Neutrophil (primary cell): ENCODE results near the gene CELF4.

Experiments used
- H3K27ac ChIP-seq: fragments of 200-600 bp; sonication (generic); 2 replicates; pipeline ENCODE4 v1.5.1; 2016; ENCODE audit warnings: mild to moderate bottlenecking, moderate library complexity
- H3K27me3 ChIP-seq: fragments of 200-600 bp; sonication (generic); 2 replicates; pipeline ENCODE4 v1.6.0; 2016; ENCODE audit warnings: mild to moderate bottlenecking
- H3K36me3 ChIP-seq: fragments of 200-600 bp; sonication (generic); 2 replicates; pipeline ENCODE4 v1.5.1; 2017
- H3K4me1 ChIP-seq, 2 experiments: fragments of 200-600 bp in 1 of 2; sonication (generic) in 1 of 2; 1 replicate in 1 of 2; 2 replicates in 1 of 2; pipeline versions ENCODE4 v1.5.1 to v1.6.1; 2013 to 2016; ENCODE audit warnings: low read depth in 1 of 2, low read length in 1 of 2, mild to moderate bottlenecking in 1 of 2, moderate library complexity in 1 of 2; ENCODE audit not compliant: control insufficient read depth in 1 of 2, insufficient read depth in 1 of 2
- H3K4me3 ChIP-seq, 2 experiments: fragments of 200-600 bp in 1 of 2; sonication (generic) in 1 of 2; 1 replicate in 1 of 2; 2 replicates in 1 of 2; pipeline ENCODE4 v1.5.1; 2013 to 2016; ENCODE audit warnings: low read depth in 1 of 2, low read length in 1 of 2, mild to moderate bottlenecking in 1 of 2, moderate library complexity in 1 of 2
- H3K9me3 ChIP-seq: fragments of 200-600 bp; sonication (generic); 2 replicates; pipeline ENCODE4 v1.5.1; 2016
- TF ChIP-seq, protein P1 (sequence below): fragments of 200-600 bp; sonication (generic); IDR thresholded peaks from 2 replicates; pipeline ENCODE4 v1.5.1; 2016; ENCODE audit warnings: antibody characterized with exemption

The CELF4 gene

GRCh38 chr18:37544217-37544616 lies 21.4 kb downstream of the CELF4 start:
- Histone ChIP-seq H3K9me3 (no peaks in the 10 kb centered on the region), H3K27me3 (peaks cover 25% of the 10 kb centered on the region), H3K4me3 (no peak overlapping the region), H3K4me1 (no peaks in the 10 kb centered on the region), H3K36me3 (no peaks in the 10 kb centered on the region), H3K27ac (no peak overlapping the region)
- TF ChIP-seq, protein P1, sequence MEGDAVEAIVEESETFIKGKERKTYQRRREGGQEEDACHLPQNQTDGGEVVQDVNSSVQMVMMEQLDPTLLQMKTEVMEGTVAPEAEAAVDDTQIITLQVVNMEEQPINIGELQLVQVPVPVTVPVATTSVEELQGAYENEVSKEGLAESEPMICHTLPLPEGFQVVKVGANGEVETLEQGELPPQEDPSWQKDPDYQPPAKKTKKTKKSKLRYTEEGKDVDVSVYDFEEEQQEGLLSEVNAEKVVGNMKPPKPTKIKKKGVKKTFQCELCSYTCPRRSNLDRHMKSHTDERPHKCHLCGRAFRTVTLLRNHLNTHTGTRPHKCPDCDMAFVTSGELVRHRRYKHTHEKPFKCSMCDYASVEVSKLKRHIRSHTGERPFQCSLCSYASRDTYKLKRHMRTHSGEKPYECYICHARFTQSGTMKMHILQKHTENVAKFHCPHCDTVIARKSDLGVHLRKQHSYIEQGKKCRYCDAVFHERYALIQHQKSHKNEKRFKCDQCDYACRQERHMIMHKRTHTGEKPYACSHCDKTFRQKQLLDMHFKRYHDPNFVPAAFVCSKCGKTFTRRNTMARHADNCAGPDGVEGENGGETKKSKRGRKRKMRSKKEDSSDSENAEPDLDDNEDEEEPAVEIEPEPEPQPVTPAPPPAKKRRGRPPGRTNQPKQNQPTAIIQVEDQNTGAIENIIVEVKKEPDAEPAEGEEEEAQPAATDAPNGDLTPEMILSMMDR: no peak

GRCh38 chr18:37543321-37543720 lies 22.3 kb downstream of the CELF4 start:
- no peaks in the 10 kb centered on the region for H3K4me1 ChIP-seq
- H3K27ac ChIP-seq: no peak overlapping the region
- H3K9me3 ChIP-seq: no peaks in the 10 kb centered on the region
- peaks cover 28% of the 10 kb centered on the region for H3K27me3 ChIP-seq
- TF ChIP-seq, protein P1: no peak
- H3K36me3 ChIP-seq: no peaks in the 10 kb centered on the region
- H3K4me3 ChIP-seq: no peak overlapping the region

- Histone ChIP-seq H3K36me3 (no peaks in the 10 kb centered on the region), H3K27me3 (peaks cover 46% of the 10 kb centered on the region), H3K4me3 (no peak overlapping the region), H3K9me3 (no peaks in the 10 kb centered on the region), H3K4me1 (no peaks in the 10 kb centered on the region), H3K27ac (no peak overlapping the region)
- TF ChIP-seq, protein P1: no peak
Measured at GRCh38 chr18:37541517-37541916, 24.1 kb downstream of the CELF4 start.

DNA sequence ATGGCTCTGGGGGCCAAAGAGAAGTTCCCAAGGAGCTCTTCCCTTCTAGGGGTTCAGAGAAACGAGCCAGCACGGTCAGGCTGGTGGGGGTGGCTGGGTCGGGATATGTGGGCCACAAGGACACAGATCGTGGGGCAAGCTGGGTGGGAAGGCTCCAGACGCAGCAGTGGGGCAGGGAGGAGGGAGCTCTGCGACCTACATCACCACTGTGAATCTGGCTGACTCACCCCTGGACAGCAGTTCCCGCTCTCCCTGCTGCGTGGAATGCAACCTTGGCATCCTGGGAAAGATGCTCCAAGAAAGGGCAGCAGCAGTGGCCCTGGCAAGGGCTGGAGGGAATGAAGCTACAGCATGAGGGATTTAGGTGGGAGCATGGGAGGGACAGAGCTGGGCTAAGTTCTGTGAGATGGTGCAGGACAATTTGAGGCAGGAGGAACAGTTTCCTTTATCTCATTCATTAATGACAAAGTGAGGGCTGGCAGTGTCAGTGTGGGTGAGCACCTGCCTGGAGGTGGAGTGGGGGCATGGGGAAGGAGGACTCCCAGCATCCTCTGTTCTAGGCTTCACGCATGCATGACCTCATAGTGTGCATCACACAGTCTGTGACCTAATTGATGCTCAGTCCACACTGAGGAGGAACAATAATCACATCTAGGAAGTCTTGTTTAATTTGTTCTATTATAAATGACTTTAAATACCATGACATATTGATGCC lies 25.0 kb downstream of the CELF4 start:
- H3K27me3 ChIP-seq: peaks cover 48% of the 10 kb centered on the region
- TF ChIP-seq, protein P1: no peak

DNA sequence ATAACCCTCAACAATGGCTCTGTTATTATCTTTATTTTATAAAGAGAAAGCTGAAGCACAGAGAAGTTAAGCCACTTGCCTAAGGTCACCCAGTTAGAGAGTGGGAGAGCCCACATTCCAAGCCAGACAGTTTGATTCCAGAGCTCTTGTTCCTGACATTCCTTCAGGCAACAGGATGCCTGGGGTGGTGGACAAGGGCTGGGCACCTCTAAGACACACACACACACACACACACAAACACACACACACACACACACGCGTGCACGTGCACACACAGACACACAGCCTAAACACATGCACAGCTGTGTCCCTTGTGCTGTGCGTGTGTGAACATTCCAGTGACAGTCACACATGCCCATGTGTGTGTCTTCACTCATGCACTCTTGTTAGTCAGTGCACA lies 26.4 kb downstream of the CELF4 start:
- Histone ChIP-seq H3K36me3 (no peaks in the 10 kb centered on the region), H3K4me3 (no peak overlapping the region), H3K27me3 (peaks cover 54% of the 10 kb centered on the region), H3K4me1 (no peaks in the 10 kb centered on the region), H3K9me3 (no peaks in the 10 kb centered on the region), H3K27ac (no peak overlapping the region)
- TF ChIP-seq, protein P1: no peak

More for the DNA sequence above, 25.0 kb downstream of the CELF4 start:
- Histone ChIP-seq H3K4me3 (no peak overlapping the region), H3K4me1 (no peaks in the 10 kb centered on the region), H3K36me3 (no peaks in the 10 kb centered on the region), H3K9me3 (no peaks in the 10 kb centered on the region), H3K27ac (no peak overlapping the region)
